ENCODE data around the gene UBTD2. TPM values are rescaled to one million over a fixed set of nuclear protein-coding genes. Genes with fewer than 3 reads are reported as not detected.

Gene UBTD2
- total RNA-seq, 1 experiment from 2014 or later = 42.6 TPM

GRCh38 chr5:172170251-172170701 is 113.3 kb downstream of the UBTD2 start:
- Histone ChIP-seq H3K79me2 (ENCODE audit: insufficient read depth, low read length) (no peaks in the 10 kb centered on the region), H3K79me1 (ENCODE audit: insufficient read depth, low read depth, low read length, poor library complexity, severe bottlenecking) (no peaks in the 10 kb centered on the region), H3T11ph (ENCODE audit: low read length) (no peak overlapping the region), H3K27ac (ENCODE audit: insufficient read length, low read depth, low read length) (no peak overlapping the region), H3K14ac (ENCODE audit: insufficient read depth, low read length) (no peak overlapping the region), H2AK5ac (ENCODE audit: insufficient read length, low read length) (no peak overlapping the region), H2BK5ac (ENCODE audit: insufficient read length, low read length) (no peak overlapping the region), H2BK120ac (ENCODE audit: low read depth, low read length, poor library complexity, severe bottlenecking) (no peak overlapping the region), H3K4me2 (ENCODE audit: insufficient read depth, insufficient read length, low read length) (no peak overlapping the region), H4K20me1 (ENCODE audit: control insufficient read depth, insufficient read depth, insufficient read length) (peaks cover 2% of the 10 kb centered on the region), H3K56ac (ENCODE audit: insufficient read length, low read depth, low read length) (no peak overlapping the region), H4K91ac (ENCODE audit: insufficient read length, low read depth, low read length) (no peak overlapping the region), H2BK20ac (ENCODE audit: low read depth, low read length, poor library complexity, severe bottlenecking) (no peak overlapping the region), H3K4ac (ENCODE audit: low read depth, low read length) (no peak overlapping the region), H3K18ac (ENCODE audit: insufficient read length, low read depth, low read length) (no peak overlapping the region), H2BK12ac (ENCODE audit: insufficient read length, low read depth, low read length) (no peak overlapping the region), H4K8ac (replicated peaks; ENCODE audit: insufficient read length, low read depth, low read length) (no peak overlapping the region), H3K9ac (ENCODE audit: extremely low read depth, insufficient read length, low read length) (no peak overlapping the region), H3K4me1 (ENCODE audit: insufficient read depth, low read length) (no peaks in the 10 kb centered on the region), H2BK15ac (ENCODE audit: low read depth, low read length) (no peak overlapping the region), H3K23me2 (ENCODE audit: insufficient read length, low read depth, low read length, poor library complexity, severe bottlenecking) (no peaks in the 10 kb centered on the region), H2AFZ (ENCODE audit: low read length) (no peak overlapping the region), H3K9me3 (ENCODE audit: control insufficient read depth, low read depth, low read length) (no peaks in the 10 kb centered on the region), H3K23ac (ENCODE audit: insufficient read length, low read depth, low read length) (no peak overlapping the region), H4K5ac (ENCODE audit: insufficient read length, low read depth, low read length) (no peak overlapping the region), H3K27me3 (ENCODE audit: insufficient read depth, low read length) (no peaks in the 10 kb centered on the region)
- no peak for TF ChIP-seq CTCF (conservative IDR thresholded peaks at IDR 0.05)
- H3K4me3 Mint-ChIP-seq = no peak overlapping the region
- no peak overlapping the region for H3K27ac Mint-ChIP-seq
- H3K36me3 Mint-ChIP-seq (ENCODE audit: insufficient read depth in 1 of 3, low read depth in 3 of 3) = no peaks in the 10 kb centered on the region; a peak in 3 of 7 replicates
- DNase-seq = no peak
- WGBS (ENCODE audit: extremely low coverage, insufficient read length, low lambda C conversion rate) = no CpG with 5 or more reads among the region's 9 CpGs
- no peaks in the 10 kb centered on the region for H3K9me3 Mint-ChIP-seq
- no peaks in the 10 kb centered on the region; the same call in 1 of the 2 replicates for H3K27me3 Mint-ChIP-seq (ENCODE audit: low read depth)
- H3K4me1 Mint-ChIP-seq = peaks cover 33 to 39% of the 10 kb centered on the region in 2 experiments
